Mammary epithelial cell (primary cell): ENCODE measurements around the gene ZNF385A.

Experiments
- CTCF ChIP-seq, 2 donors: IDR thresholded peaks in 1 of 2; conservative IDR thresholded peaks in 1 of 2; 2 replicates each; pipeline ENCODE4 v1.5.1; 2011 to 2012; ENCODE audit warnings: inconsistent platforms in 2 of 2, low read length in 2 of 2, mild to moderate bottlenecking in 2 of 2, control low read depth in 1 of 2, low read depth in 1 of 2; ENCODE audit not compliant: insufficient read depth in 1 of 2; ENCODE audit errors: extremely low read depth in 1 of 2
- EZH2 ChIP-seq: IDR thresholded peaks from 2 replicates; pipeline ENCODE4 v1.6.1; 2012; ENCODE audit warnings: low read length, inconsistent platforms, borderline replicate concordance

DNA sequence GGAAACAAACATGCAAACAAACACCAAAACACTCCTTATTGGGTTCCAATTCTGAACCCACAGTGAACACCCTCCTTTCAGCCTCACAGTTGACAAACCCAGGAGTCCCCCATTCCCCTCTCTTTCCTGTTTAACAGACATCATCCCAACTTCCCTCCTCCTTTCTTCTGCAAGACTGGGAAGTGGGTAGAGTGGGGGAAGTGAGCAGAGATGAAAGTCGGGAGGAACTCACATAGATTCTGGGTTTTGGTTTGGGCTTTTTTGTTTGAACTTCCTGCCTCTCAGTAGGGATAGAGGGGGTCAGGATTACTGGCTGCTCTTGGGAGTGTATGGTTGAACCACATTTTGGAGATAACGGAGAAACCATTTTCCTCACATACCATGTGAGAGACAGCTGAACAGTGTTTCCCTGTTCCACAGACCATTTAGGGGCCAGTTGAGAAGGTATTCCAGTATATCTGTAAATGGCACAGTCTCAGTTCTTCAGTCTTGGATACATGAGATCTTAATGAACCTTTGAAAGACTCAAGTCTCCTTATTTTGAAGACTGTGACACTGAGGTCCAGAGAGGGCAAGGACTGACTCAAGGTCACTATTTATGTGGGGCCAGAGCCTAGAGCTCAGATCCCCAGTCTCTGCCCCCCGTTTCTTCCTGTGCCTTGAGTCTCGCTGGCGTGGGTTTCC, 16.4 kb downstream of the ZNF385A start:
- no peak for TF ChIP-seq CTCF (conservative IDR thresholded peaks at IDR 0.05 in 1 of 2, IDR thresholded peaks at IDR 0.05 in 1 of 2; ENCODE audit: extremely low read depth in 1 of 2, insufficient read depth in 1 of 2, low read depth in 1 of 2, low read length in 2 of 2)
- no peak for TF ChIP-seq EZH2
